HepG2 (cell line): Measurements from ENCODE around the gene TPR. TPM values are rescaled to one million over a fixed set of nuclear protein-coding genes. Genes with fewer than 3 reads are reported as not detected.

Experiments
- ATAC-seq: fragments of 200-7000 bp; cut with Tn5 transposase; 3 replicates; pipeline ENCODE4 v1.9.1; 2020; ENCODE audit warnings: mild to moderate bottlenecking, moderate library complexity
- BruUV-seq: library from RNA; stranded (reverse); fragments of 400-500 nt; replicated peaks from 2 replicates; lab custom pipeline; 2021; lab: Mats Ljungman, UMichigan
- CTCF ChIA-PET: fragments of 300-600 bp; formaldehyde crosslinking; extraction: SDS; loops from one replicate; lab custom pipeline; 2021; ENCODE audit warnings: low total read pairs, inconsistent platforms, low intra/inter-chr PET ratio; lab: Yijun Ruan, JAX
- POLR2A ChIA-PET: fragments of 350-600 bp; sonication (Branson Sonifier 250); formaldehyde crosslinking; loops from one replicate; lab custom pipeline; 2020; ENCODE audit warnings: antibody characterized with exemption, inconsistent platforms; lab: Yijun Ruan, JAX
- DNase-seq: peaks from one replicate; pipeline ENCODE4 v3.0.0-alpha.2; 2015; ENCODE audit warnings: low spot score
- FAIRE-seq: peaks from 3 replicates; lab custom pipeline; 2011; peaks lifted over from hg19 to GRCh38; lab: Jason Lieb, UNC
- H2AFZ ChIP-seq: one replicate; pipeline ENCODE4 v1.6.1; 2011; ENCODE audit warnings: low read length, inconsistent platforms
- H3K27ac ChIP-seq: fragments of 300-600 bp; 3 replicates; pipeline ENCODE4 v1.8.0; 2011; ENCODE audit warnings: mixed run types, mild to moderate bottlenecking, mixed read lengths, low read length, inconsistent platforms; ENCODE audit not compliant: insufficient read depth; ENCODE audit errors: extremely low read length
- H3K27me3 ChIP-seq, 2 experiments: fragments of 200-600 bp in 1 of 2; 2 replicates in 1 of 2; 3 replicates in 1 of 2; pipeline versions ENCODE4 v1.6.0 to v1.8.0; 2011; ENCODE audit warnings: low read length in 2 of 2, mild to moderate bottlenecking in 2 of 2, moderate library complexity in 2 of 2, inconsistent platforms in 1 of 2; ENCODE audit not compliant: insufficient read depth in 2 of 2, control insufficient read depth in 1 of 2
- H3K36me3 ChIP-seq, 2 experiments: fragments of 200-600 bp in 1 of 2; replicated peaks in 1 of 2; 2 replicates in 1 of 2; 3 replicates in 1 of 2; pipeline versions ENCODE4 v1.5.1 to v1.8.0; 2011; ENCODE audit warnings: low read length in 2 of 2, inconsistent platforms in 1 of 2; ENCODE audit not compliant: insufficient read depth in 2 of 2, control insufficient read depth in 1 of 2
- H3K4me1 ChIP-seq: 2 replicates; pipeline ENCODE4 v1.5.1; 2012; ENCODE audit warnings: low read length, inconsistent platforms; ENCODE audit not compliant: insufficient read depth
- H3K4me2 ChIP-seq: 2 replicates; pipeline ENCODE4 v1.6.0; 2011; ENCODE audit warnings: low read depth, low read length, inconsistent platforms
- H3K4me3 ChIP-seq, 3 experiments: fragments of 200-600 bp in 1 of 3; sonication (generic), shearing (Covaris generic) in 1 of 3; replicated peaks in 1 of 3; 2 replicates each; pipeline ENCODE4 v1.5.1; 2011 to 2016; ENCODE audit warnings: low read length in 3 of 3, inconsistent platforms in 2 of 3, low read depth in 2 of 3, mild to moderate bottlenecking in 2 of 3, control low read depth in 1 of 3, mixed read lengths in 1 of 3; ENCODE audit not compliant: insufficient read depth in 1 of 3
- H3K79me2 ChIP-seq: one replicate; pipeline ENCODE4 v1.6.1; 2011; ENCODE audit warnings: low read length, inconsistent platforms; ENCODE audit not compliant: insufficient read depth
- H3K9ac ChIP-seq: 2 replicates; pipeline ENCODE4 v1.6.0; 2011; ENCODE audit warnings: mild to moderate bottlenecking, low read depth, low read length, inconsistent platforms; ENCODE audit not compliant: insufficient read depth
- H3K9me3 ChIP-seq: 2 replicates; pipeline ENCODE4 v1.5.1; 2012; ENCODE audit warnings: mild to moderate bottlenecking, low read length
- H4K20me1 ChIP-seq: 2 replicates; pipeline ENCODE4 v1.6.0; 2011; ENCODE audit warnings: inconsistent platforms, mild to moderate bottlenecking, low read length, moderate library complexity; ENCODE audit not compliant: insufficient read depth
- MNT ChIP-seq: fragments of 450-650 bp; IDR thresholded peaks from 2 replicates; pipeline ENCODE4 v1.6.1; 2016
- PHB2 ChIP-seq: fragments of 450-650 bp; IDR thresholded peaks from 2 replicates; pipeline ENCODE4 v1.6.1; 2018; ENCODE audit not compliant: partially characterized antibody
- TIGD3 ChIP-seq: sonication (generic); formaldehyde crosslinking; IDR thresholded peaks from 2 replicates; pipeline ENCODE4 v1.5.1; 2020; ENCODE audit warnings: mild to moderate bottlenecking, missing genetic modification reagents, borderline replicate concordance
- ZBTB34 ChIP-seq: sonication (generic); formaldehyde crosslinking; IDR thresholded peaks from 2 replicates; pipeline ENCODE4 v1.8.0; 2022; ENCODE audit warnings: mild to moderate bottlenecking, missing genetic modification reagents
- ZBTB7A ChIP-seq: sonication (generic); formaldehyde crosslinking; IDR thresholded peaks from 2 replicates; pipeline ENCODE4 v1.8.0; 2022; ENCODE audit warnings: mild to moderate bottlenecking, missing genetic modification reagents
- ZNF646 ChIP-seq: sonication (generic); formaldehyde crosslinking; IDR thresholded peaks from 2 replicates; pipeline ENCODE4 v1.9.0; 2021; ENCODE audit warnings: mild to moderate bottlenecking, missing genetic modification reagents
- WGBS: methylation state at CpG from one replicate; pipeline ENCODE4 v1.1.6; 2017; ENCODE audit warnings: low lambda C conversion rate; 5-methylcytosine and 5-hydroxymethylcytosine counted together
- in situ Hi-C: cut with HindIII; loops from 2 replicates; pipeline ENCODE4 v1.10.0; 2017; ENCODE audit warnings: low pct_unique_long_range_greater_than_20kb; ENCODE audit not compliant: extremely low pct_ligation_motif_present
- intact Hi-C: fragments of 100-400 bp; cut with micrococcal nuclease; formaldehyde crosslinking; loops from one replicate; pipeline ENCODE4 v1.10.0; 2022; ENCODE audit not compliant: unreplicated experiment
- polyA plus RNA-seq, 8 experiments: library from polyadenylated mRNA; depleted of rRNA in 3 of 8; stranded (reverse) in 7 of 8; unstranded in 1 of 8; fragments of >200 nt; fragmentation: Illumina TruSeq in 4 of 8; extraction: Trizol in 4 of 8; gene quantifications; 2 replicates each; pipeline versions ENCODE4 v1.2.1 to v1.2.3, GENCODE V29; 2011 to 2016; ENCODE audit warnings: low read depth in 4 of 8, missing spikeins in 1 of 8, mixed read lengths in 1 of 8; ENCODE audit not compliant: insufficient read depth in 1 of 8
- total RNA-seq, 5 experiments: library from RNA; depleted of rRNA; stranded (reverse); fragments of >200 nt; fragmentation: Illumina TruSeq; extraction: Trizol; gene quantifications; 2 replicates each; pipeline ENCODE4 v1.2.3, GENCODE V29; 2016; ENCODE audit warnings: low read depth in 1 of 5

TPR gene
- total and polyA plus RNA-seq, 2 of the 13 experiments (the other 11 are each of a cell fraction or from before 2014, with no cell fraction given): 78.9 to 81.7 TPM

- no peak overlapping the region for H3K27ac ChIP-seq
- H3K4me1 ChIP-seq: no peaks in the 10 kb centered on the region
- ChIA-PET CTCF (no interaction called here), POLR2A (no interaction called here)
- no peak overlapping the region for H3K4me3 ChIP-seq
- no peak overlapping the region for H3K9ac ChIP-seq
- DNase-seq (no peak), ATAC-seq (no peak), FAIRE-seq (no peak)
- H3K4me2 ChIP-seq: no peak overlapping the region
- no peak overlapping the region for H2AFZ ChIP-seq
- no peaks in the 10 kb centered on the region for H3K79me2 ChIP-seq
- WGBS: 92% methylated on average over 4 of the region's 4 CpGs
- in situ Hi-C loops: no loop called here
- H3K36me3 ChIP-seq: peaks cover 0 to 9% of the 10 kb centered on the region in 2 experiments; a peak in 2 of 5 replicates
- H3K9me3 ChIP-seq: no peaks in the 10 kb centered on the region
- BruUV-seq: no TSS peak
- no peaks in the 10 kb centered on the region for H3K27me3 ChIP-seq
- H4K20me1 ChIP-seq: no peaks in the 10 kb centered on the region
- TF ChIP-seq MNT: no peak
- TF ChIP-seq, all 625 proteins: peak for 0
- intact Hi-C loops: no loop called here
Measured at GRCh38 chr1:186418503-186418902, 43.5 kb upstream of the TPR start.

GRCh38 chr1:186413319-186413718 lies 38.3 kb upstream of the TPR start:
- Histone ChIP-seq H4K20me1 (no peaks in the 10 kb centered on the region), H3K4me1 (no peaks in the 10 kb centered on the region), H2AFZ (no peak overlapping the region), H3K4me3 (no peak overlapping the region), H3K4me2 (no peak overlapping the region), H3K9ac (no peak overlapping the region), H3K36me3 (peaks cover 0 to 12% of the 10 kb centered on the region in 2 experiments; a peak in 2 of 5 replicates), H3K79me2 (no peaks in the 10 kb centered on the region), H3K9me3 (no peaks in the 10 kb centered on the region), H3K27ac (no peak overlapping the region), H3K27me3 (no peaks in the 10 kb centered on the region)
- 100% methylated on average over 1 of the region's 1 CpG for WGBS
- no TSS peak for BruUV-seq
- ChIA-PET POLR2A (no interaction called here), CTCF (no interaction called here)
- ATAC-seq (no peak), DNase-seq (no peak), FAIRE-seq (no peak)
- intact Hi-C loops: no loop called here
- in situ Hi-C loops: no loop called here
- TF ChIP-seq ZBTB34 (CRISPR knock-in tag): no peak
- TF ChIP-seq TIGD3: no peak
- no peak for TF ChIP-seq ZNF646 (CRISPR knock-in tag)
- no peak for TF ChIP-seq PHB2
- TF ChIP-seq ZBTB7A: no peak
